H1 (cell line): ENCODE results near the gene WWC2. TPM values are rescaled to one million over a fixed set of nuclear protein-coding genes. Genes with fewer than 3 reads are reported as not detected.

Source experiments
- CTCF ChIA-PET: fragments of 300-600 bp; sonication (Branson Sonifier 250); formaldehyde crosslinking; loops from one replicate; lab custom pipeline; 2021; ENCODE audit not compliant: partially characterized antibody; lab: Charles Lee
- POLR2A ChIA-PET: fragments of 300-600 bp; sonication (Branson Sonifier 250); formaldehyde crosslinking; loops from one replicate; lab custom pipeline; 2021; ENCODE audit warnings: inconsistent platforms; ENCODE audit not compliant: partially characterized antibody; lab: Charles Lee
- DNase-seq, 2 experiments: peaks; one replicate each; pipeline versions ENCODE4 v3.0.0 to v3.0.0-alpha.2; 2010 to 2022; ENCODE audit warnings: low spot score in 2 of 2, low read depth in 1 of 2, mixed read lengths in 1 of 2
- FAIRE-seq: peaks from 2 replicates; lab custom pipeline; 2011; peaks lifted over from hg19 to GRCh38; lab: Jason Lieb, UNC
- H2AFZ ChIP-seq: 2 replicates; pipeline ENCODE4 v1.8.1; 2012; ENCODE audit warnings: low read length, inconsistent platforms
- H2AK5ac ChIP-seq: 2 replicates; pipeline ENCODE4 v1.6.1; 2013; ENCODE audit warnings: low read depth, low read length
- H2BK120ac ChIP-seq: replicated peaks from 2 replicates; pipeline ENCODE3; 2013; ENCODE audit warnings: low read depth, low read length, inconsistent platforms
- H2BK12ac ChIP-seq: 2 replicates; pipeline ENCODE4 v1.6.1; 2013; ENCODE audit warnings: low read depth, low read length
- H2BK15ac ChIP-seq: 2 replicates; pipeline ENCODE4 v1.6.1; 2013; ENCODE audit warnings: low read length
- H2BK20ac ChIP-seq: 2 replicates; pipeline ENCODE4 v1.6.1; 2013; ENCODE audit warnings: low read length
- H2BK5ac ChIP-seq: 2 replicates; pipeline ENCODE4 v1.6.1; 2013; ENCODE audit warnings: low read depth, low read length
- H3K14ac ChIP-seq: 2 replicates; pipeline ENCODE4 v1.6.1; 2013; ENCODE audit warnings: inconsistent platforms; ENCODE audit not compliant: insufficient read length
- H3K18ac ChIP-seq: 2 replicates; pipeline ENCODE4 v1.6.1; 2013; ENCODE audit warnings: low read length; ENCODE audit errors: extremely low read depth
- H3K23ac ChIP-seq: 2 replicates; pipeline ENCODE4 v1.6.1; 2013; ENCODE audit warnings: inconsistent platforms; ENCODE audit not compliant: insufficient read length
- H3K23me2 ChIP-seq: 2 replicates; pipeline ENCODE4 v1.6.1; 2013; ENCODE audit warnings: low read depth, low read length
- H3K27ac ChIP-seq: 2 replicates; pipeline ENCODE4 v1.6.1; 2011; ENCODE audit warnings: low read depth, low read length, inconsistent platforms
- H3K27me3 ChIP-seq, 4 experiments: replicated peaks in 1 of 4; 1 replicate in 1 of 4; 2 replicates in 3 of 4; pipeline versions ENCODE4 v1.6.1 to v1.8.1; 2011 to 2013; ENCODE audit warnings: low read length in 3 of 4, mild to moderate bottlenecking in 3 of 4, inconsistent platforms in 2 of 4, mixed read lengths in 2 of 4, moderate library complexity in 1 of 4; ENCODE audit not compliant: control insufficient read depth in 3 of 4, insufficient read depth in 3 of 4; ENCODE audit errors: extremely low read depth in 1 of 4
- H3K36me3 ChIP-seq, 4 experiments: 2 replicates each; pipeline versions ENCODE4 v1.6.1 to v1.8.1; 2011 to 2013; ENCODE audit warnings: mild to moderate bottlenecking in 4 of 4, low read length in 3 of 4, moderate library complexity in 2 of 4, control low read depth in 1 of 4, inconsistent platforms in 1 of 4; ENCODE audit not compliant: insufficient read depth in 4 of 4, control insufficient read depth in 2 of 4
- H3K4ac ChIP-seq: replicated peaks from 2 replicates; pipeline ENCODE3; 2013; ENCODE audit warnings: low read length, low read depth, mixed read lengths, inconsistent platforms; ENCODE audit not compliant: insufficient read length
- H3K4me1 ChIP-seq, 4 experiments: replicated peaks in 1 of 4; 1 replicate in 1 of 4; 2 replicates in 3 of 4; pipeline versions ENCODE4 v1.6.1 to v1.8.1; 2011 to 2013; ENCODE audit warnings: low read length in 3 of 4, inconsistent platforms in 2 of 4, mixed read lengths in 1 of 4; ENCODE audit not compliant: insufficient read depth in 4 of 4, control insufficient read depth in 3 of 4
- H3K4me2 ChIP-seq, 2 experiments: 2 replicates each; pipeline versions ENCODE4 v1.6.1 to v1.8.1; 2011 to 2013; ENCODE audit warnings: low read depth in 2 of 2, low read length in 2 of 2, control low read depth in 1 of 2, inconsistent platforms in 1 of 2, mild to moderate bottlenecking in 1 of 2; ENCODE audit not compliant: insufficient read depth in 1 of 2
- H3K4me3 ChIP-seq, 4 experiments: fragments of 200-600, 300-600 bp in 1 of 4; sonication (generic), shearing (Covaris generic), sonication (Bioruptor Twin) in 1 of 4; 2 replicates each; pipeline versions ENCODE4 v1.5.1 to v1.8.1; 2011 to 2016; ENCODE audit warnings: low read length in 4 of 4, low read depth in 3 of 4, control low read depth in 2 of 4, inconsistent platforms in 2 of 4, mild to moderate bottlenecking in 2 of 4, mixed read lengths in 1 of 4, moderate library complexity in 1 of 4; ENCODE audit not compliant: insufficient read depth in 2 of 4; ENCODE audit errors: extremely low read depth in 1 of 4
- H3K56ac ChIP-seq: replicated peaks from 2 replicates; pipeline ENCODE3; 2013; ENCODE audit warnings: low read depth, mild to moderate bottlenecking, mixed read lengths, low read length, inconsistent platforms; ENCODE audit not compliant: insufficient read length
- H3K79me1 ChIP-seq: 2 replicates; pipeline ENCODE4 v1.6.1; 2013; ENCODE audit warnings: low read depth, low read length, control low read depth
- H3K79me2 ChIP-seq, 2 experiments: 2 replicates each; pipeline versions ENCODE4 v1.6.1 to v1.8.1; 2012 to 2013; ENCODE audit warnings: low read length in 2 of 2, mild to moderate bottlenecking in 2 of 2, inconsistent platforms in 1 of 2; ENCODE audit not compliant: insufficient read depth in 2 of 2, control insufficient read depth in 1 of 2
- H3K9ac ChIP-seq, 4 experiments: replicated peaks in 1 of 4; 1 replicate in 1 of 4; 2 replicates in 3 of 4; pipeline versions ENCODE4 v1.6.1 to v1.8.1; 2011 to 2013; ENCODE audit warnings: low read depth in 3 of 4, low read length in 3 of 4, control low read depth in 2 of 4, mild to moderate bottlenecking in 2 of 4, moderate library complexity in 2 of 4, inconsistent platforms in 1 of 4; ENCODE audit errors: extremely low read depth in 1 of 4
- H3K9me3 ChIP-seq, 2 experiments: 2 replicates each; pipeline versions ENCODE4 v1.6.1 to v1.8.1; 2012 to 2013; ENCODE audit warnings: mild to moderate bottlenecking in 2 of 2, moderate library complexity in 2 of 2, control low read depth in 1 of 2, inconsistent platforms in 1 of 2, low read depth in 1 of 2, low read length in 1 of 2, mixed read lengths in 1 of 2; ENCODE audit not compliant: insufficient read depth in 2 of 2
- H4K20me1 ChIP-seq, 2 experiments: replicated peaks in 1 of 2; 2 replicates each; pipeline versions ENCODE3 to v1.8.1; 2011 to 2013; ENCODE audit warnings: inconsistent platforms in 2 of 2, low read length in 2 of 2, mild to moderate bottlenecking in 1 of 2; ENCODE audit not compliant: insufficient read depth in 2 of 2, control insufficient read depth in 1 of 2
- H4K5ac ChIP-seq: 2 replicates; pipeline ENCODE4 v1.6.1; 2013; ENCODE audit warnings: low read length, low read depth, mixed read lengths, inconsistent platforms; ENCODE audit not compliant: insufficient read length
- H4K8ac ChIP-seq: 2 replicates; pipeline ENCODE4 v1.8.0; 2013; ENCODE audit warnings: mild to moderate bottlenecking, moderate library complexity, low read length, inconsistent platforms; ENCODE audit not compliant: insufficient read depth; ENCODE audit errors: extremely low read depth
- H4K91ac ChIP-seq: replicated peaks from 2 replicates; pipeline ENCODE3; 2013; ENCODE audit warnings: low read length, mixed read lengths, inconsistent platforms; ENCODE audit not compliant: insufficient read length
- JUND ChIP-seq: IDR thresholded peaks from 2 replicates; pipeline ENCODE4 v1.6.1; 2011; ENCODE audit warnings: mild to moderate bottlenecking, improper control_type of control experiment, low read length
- KDM1A ChIP-seq: fragments of 200-600, 300-600 bp; sonication (generic); IDR thresholded peaks from 2 replicates; pipeline ENCODE4 v1.7.1; 2016; ENCODE audit warnings: mild to moderate bottlenecking, low read length, borderline replicate concordance
- RFX5 ChIP-seq: IDR thresholded peaks from 2 replicates; pipeline ENCODE4 v1.6.1; 2011; ENCODE audit warnings: low read depth, low read length, improper control_type of control experiment, borderline replicate concordance
- WGBS, 2 experiments: shearing (Covaris generic) in 1 of 2; methylation state at CpG; one replicate each; pipeline versions ENCODE4 v1.1.6 to v1.1.7; 2013 to 2015; ENCODE audit warnings: low lambda C conversion rate in 2 of 2, mixed read lengths in 2 of 2, inconsistent platforms in 1 of 2, low coverage in 1 of 2, missing lambda C conversion rate in 1 of 2; ENCODE audit not compliant: insufficient replicate concordance in 2 of 2, insufficient coverage in 1 of 2, insufficient read length in 1 of 2; ENCODE audit errors: extremely low coverage in 1 of 2, missing lambda C conversion rate in 1 of 2; 5-methylcytosine and 5-hydroxymethylcytosine counted together
- long read RNA-seq, 2 experiments: library from RNA in 1 of 2; library from capped mRNA in 1 of 2; stranded (forward); transcript quantifications; one replicate each; pipeline ENCODE4 v2.0.0, GENCODE V29; 2021; ENCODE audit warnings: inconsistent platforms in 1 of 2
- polyA minus RNA-seq, 3 experiments: library from RNA; depleted of rRNA, polyadenylated mRNA; stranded (reverse); fragments of >200 nt; gene quantifications; 1 replicate in 2 of 3; 2 replicates in 1 of 3; pipeline ENCODE4 v1.2.3, GENCODE V29; 2011
- polyA plus RNA-seq, 7 experiments: library from polyadenylated mRNA; depleted of rRNA in 3 of 7; stranded (reverse) in 5 of 7; unstranded in 2 of 7; fragments of >200 nt in 5 of 7; fragments of 200-250 nt in 2 of 7; gene quantifications; 1 replicate in 5 of 7; 2 replicates in 1 of 7; 4 replicates in 1 of 7; pipeline versions ENCODE4 v1.2.1 to v1.2.3, GENCODE V29; 2011 to 2013; ENCODE audit warnings: missing spikeins in 2 of 7, mixed read lengths in 2 of 7
- total RNA-seq: library from RNA; stranded (reverse); fragmentation: NEBNext Ultra II Directional; extraction: Animal tissue kit (Norgen Biotek cat#: 25700); gene quantifications from 2 replicates; pipeline ENCODE4 v1.2.1, GENCODE V29; 2021
- TF ChIP-seq, protein P1 (sequence below): IDR thresholded peaks from 2 replicates; pipeline ENCODE4 v1.6.1; 2011; ENCODE audit warnings: low read length, improper control_type of control experiment
- TF ChIP-seq, protein P2 (sequence below): IDR thresholded peaks from 2 replicates; pipeline ENCODE4 v1.6.1; 2012; ENCODE audit warnings: low read length, inconsistent platforms

WWC2 gene
- total RNA-seq (135 and 138 TPM in 2 replicates), polyA plus RNA-seq (2011; rRNA removed) (17.6 and 19.7 TPM in 2 replicates), polyA minus RNA-seq (2011; rRNA and poly(A)+ RNA removed) (69.2 and 84.2 TPM in 2 replicates)
- polyA plus RNA-seq (2011; cell fraction: cytosol; rRNA removed), result 34.7 TPM
- polyA plus RNA-seq (2011; cell fraction: nucleus; rRNA removed), result 91.3 TPM
- 42.6 to 53.5 TPM (median 51.2 TPM) in 4 replicates for polyA plus RNA-seq (2012, experiment 1 of 2)
- polyA plus RNA-seq (2012, experiment 2 of 2), result 2.1 TPM
- polyA plus RNA-seq (2013, experiment 1 of 2), result 61.9 TPM
- polyA plus RNA-seq (2013, experiment 2 of 2), result 56.0 TPM
- 47.3 TPM for polyA minus RNA-seq (2011; cell fraction: cytosol; rRNA and poly(A)+ RNA removed)
- 203 TPM for polyA minus RNA-seq (2011; cell fraction: nucleus; rRNA and poly(A)+ RNA removed)
- long read RNA-seq, experiment 1, full-length matches to known transcripts, result 1 of 71 reads
- long read RNA-seq, experiment 1, partial matches to known transcripts, result 67 of 71 reads
- long read RNA-seq, experiment 1, other reads (novel, unspliced or antisense), result 3 of 71 reads
- long read RNA-seq, experiment 2, partial matches to known transcripts, result 9 of 18 reads
- long read RNA-seq, experiment 2, other reads (novel, unspliced or antisense), result 8 of 18 reads

DNA sequence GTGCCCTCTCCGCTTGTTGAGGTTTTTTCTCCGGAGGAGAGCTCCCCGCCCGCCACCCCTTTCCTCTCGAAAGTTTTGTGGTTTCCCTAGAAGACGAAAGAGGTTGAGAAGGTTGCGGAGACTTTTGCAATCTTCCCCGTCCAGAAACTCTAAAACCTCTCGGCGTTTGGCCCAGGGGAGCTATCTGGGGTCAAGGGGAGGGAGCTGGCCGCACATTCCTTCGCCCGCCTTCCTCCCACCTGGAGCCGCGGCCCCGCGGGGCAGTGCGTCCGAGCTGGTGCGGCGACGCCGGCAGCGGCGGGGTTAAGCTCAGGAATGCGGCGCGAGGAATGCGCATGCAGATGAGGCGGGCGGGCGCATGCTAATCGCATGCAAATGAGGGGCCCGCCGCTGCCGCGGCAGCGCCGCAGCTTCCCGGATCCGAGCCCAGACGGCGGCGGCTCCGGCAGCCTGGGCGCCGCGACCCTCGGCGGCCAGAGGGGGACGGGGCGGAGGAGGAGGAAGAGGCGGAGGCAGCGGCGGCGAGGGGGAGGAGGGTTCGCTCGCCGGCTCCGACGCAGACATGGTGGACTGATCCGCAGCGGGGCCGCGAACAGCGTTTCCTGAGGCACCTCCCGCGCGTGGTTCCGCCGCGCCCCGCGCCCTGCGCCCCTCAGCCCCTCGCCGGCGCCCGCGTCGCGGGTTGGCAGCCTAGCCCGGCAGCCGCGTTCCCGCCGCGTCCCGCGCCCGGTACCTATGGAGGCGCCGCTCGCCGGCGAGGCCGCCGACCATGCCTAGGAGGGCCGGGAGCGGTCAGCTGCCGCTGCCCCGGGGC, at the start of gene WWC2:
WWC2 (plus strand) TSS at position 535 of the 814 bp plus-strand sequence; CDS start at position 770, 235 bp downstream.
- ChIA-PET POLR2A (interaction anchor here (0.7 to 5.5 kb wide), 45 partner anchors 7 to 405 kb away, joined by 3 to 103 read pairs (median 6); partner anchors contain the start of gene CDKN2AIP), CTCF (interaction anchor here (0.5 to 3.9 kb wide), 22 partner anchors 13 to 219 kb away, joined by 3 to 24 read pairs (median 4); no protein-coding TSS in a partner anchor)
- Histone ChIP-seq H2AFZ (no peak within 1 kb of the TSS), H3K4me3 (peak within 1 kb of the TSS; percentile 71 to 98 (median 80)), H2BK120ac (no peak within 1 kb of the TSS), H3K36me3 (no peaks in the 10 kb centered on the region), H3K27ac (peak within 1 kb of the TSS; percentile 90), H3K9ac (peak within 1 kb of the TSS; percentile 76 to 94 (median 82)), H2BK20ac (no peak within 1 kb of the TSS), H2BK5ac (peak within 1 kb of the TSS; percentile 94), H3K4me1 (peaks cover 0 to 17% (median 12%) of the 10 kb centered on the region in 4 experiments; a peak in 6 of 7 replicates), H3K23ac (no peak within 1 kb of the TSS), H3K14ac (no peak within 1 kb of the TSS), H3K4ac (no peak within 1 kb of the TSS), H3K9me3 (no peaks in the 10 kb centered on the region), H2BK12ac (no peak within 1 kb of the TSS; the same call in 1 of the 2 replicates), H2AK5ac (no peak within 1 kb of the TSS), H4K8ac (peak within 1 kb of the TSS; percentile 96), H3K79me2 (peaks cover 20 to 48% of the 10 kb centered on the region in 2 experiments), H3K4me2 (peak within 1 kb of the TSS; percentile 97 to 99), H4K5ac (peak within 1 kb of the TSS; percentile 81), H4K91ac (peak within 1 kb of the TSS; percentile 96), H4K20me1 (peaks cover 7 to 12% of the 10 kb centered on the region in 2 experiments), H3K23me2 (peaks cover 16% of the 10 kb centered on the region), H3K18ac (peak within 1 kb of the TSS; percentile 81), H3K27me3 (no peaks in the 10 kb centered on the region; a peak in 1 of 7 replicates), H3K79me1 (peaks cover 2% of the 10 kb centered on the region; the same call in 1 of the 2 replicates), H2BK15ac (no peak within 1 kb of the TSS), H3K56ac (peak within 1 kb of the TSS; percentile 55)
- FAIRE-seq (no peak), DNase-seq (peak; percentile 92)
- WGBS, 2 experiments, result 1% methylated on average over 69 of the region's 102 CpGs; no CpG with 5 or more reads in 1 of the 2 experiments
- TF ChIP-seq JUND (no peak), RFX5 (no peak), KDM1A (no peak)
- TF ChIP-seq, protein P1, sequence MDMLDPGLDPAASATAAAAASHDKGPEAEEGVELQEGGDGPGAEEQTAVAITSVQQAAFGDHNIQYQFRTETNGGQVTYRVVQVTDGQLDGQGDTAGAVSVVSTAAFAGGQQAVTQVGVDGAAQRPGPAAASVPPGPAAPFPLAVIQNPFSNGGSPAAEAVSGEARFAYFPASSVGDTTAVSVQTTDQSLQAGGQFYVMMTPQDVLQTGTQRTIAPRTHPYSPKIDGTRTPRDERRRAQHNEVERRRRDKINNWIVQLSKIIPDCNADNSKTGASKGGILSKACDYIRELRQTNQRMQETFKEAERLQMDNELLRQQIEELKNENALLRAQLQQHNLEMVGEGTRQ, result no peak
- TF ChIP-seq, protein P2, sequence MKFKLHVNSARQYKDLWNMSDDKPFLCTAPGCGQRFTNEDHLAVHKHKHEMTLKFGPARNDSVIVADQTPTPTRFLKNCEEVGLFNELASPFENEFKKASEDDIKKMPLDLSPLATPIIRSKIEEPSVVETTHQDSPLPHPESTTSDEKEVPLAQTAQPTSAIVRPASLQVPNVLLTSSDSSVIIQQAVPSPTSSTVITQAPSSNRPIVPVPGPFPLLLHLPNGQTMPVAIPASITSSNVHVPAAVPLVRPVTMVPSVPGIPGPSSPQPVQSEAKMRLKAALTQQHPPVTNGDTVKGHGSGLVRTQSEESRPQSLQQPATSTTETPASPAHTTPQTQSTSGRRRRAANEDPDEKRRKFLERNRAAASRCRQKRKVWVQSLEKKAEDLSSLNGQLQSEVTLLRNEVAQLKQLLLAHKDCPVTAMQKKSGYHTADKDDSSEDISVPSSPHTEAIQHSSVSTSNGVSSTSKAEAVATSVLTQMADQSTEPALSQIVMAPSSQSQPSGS, result no peak; the same call in 1 of the 2 replicates
